OCI-LY1 (cell line): ENCODE data around the gene PDE1C.

ENCODE experiments used
- H2AFZ ChIP-seq: fragments of 200-600 bp; sonication (generic), shearing (Covaris generic); 2 replicates; pipeline ENCODE4 v1.6.0; 2014; ENCODE audit warnings: antibody characterized with exemption, mild to moderate bottlenecking, low read length
- H3F3A ChIP-seq: fragments of 200-600 bp; sonication (generic), shearing (Covaris generic); 2 replicates; pipeline ENCODE4 v1.6.0; 2014; ENCODE audit warnings: mild to moderate bottlenecking, antibody characterized with exemption, low read length, moderate library complexity; ENCODE audit not compliant: insufficient read depth
- H3K27ac ChIP-seq: fragments of 200-600 bp; sonication (generic); 2 replicates; pipeline ENCODE4 v1.5.1; 2014; ENCODE audit warnings: low read length, mixed run types, mild to moderate bottlenecking, low read depth; ENCODE audit not compliant: poor library complexity, severe bottlenecking
- H3K27me3 ChIP-seq: fragments of 200-600 bp; sonication (generic); 2 replicates; pipeline ENCODE4 v1.6.0; 2014; ENCODE audit warnings: antibody characterized with exemption, mild to moderate bottlenecking, low read length, moderate library complexity; ENCODE audit not compliant: insufficient read depth
- H3K36me3 ChIP-seq: fragments of 200-600 bp; sonication (generic); 2 replicates; pipeline ENCODE4 v1.6.1; 2014; ENCODE audit warnings: mild to moderate bottlenecking, antibody characterized with exemption, low read length, moderate library complexity, mixed read lengths; ENCODE audit not compliant: insufficient read depth
- H3K4me1 ChIP-seq: fragments of 200-600 bp; sonication (generic); 2 replicates; pipeline ENCODE4 v1.5.1; 2014; ENCODE audit warnings: mild to moderate bottlenecking, low read length, moderate library complexity; ENCODE audit not compliant: insufficient read depth, severe bottlenecking
- H3K4me2 ChIP-seq: fragments of 200-600 bp; sonication (generic), shearing (Covaris generic); 2 replicates; pipeline ENCODE4 v1.6.1; 2014; ENCODE audit warnings: low read length
- H3K4me3 ChIP-seq: fragments of 200-600 bp; sonication (generic); 2 replicates; pipeline ENCODE4 v1.5.1; 2014; ENCODE audit warnings: low read length, low read depth, mild to moderate bottlenecking, mixed read lengths; ENCODE audit not compliant: poor library complexity, severe bottlenecking
- H3K79me2 ChIP-seq: fragments of 200-600 bp; shearing (Covaris generic); 2 replicates; pipeline ENCODE4 v1.6.1; 2016; ENCODE audit warnings: mixed run types, low read length, mixed read lengths; ENCODE audit not compliant: insufficient read depth
- H3K9ac ChIP-seq: fragments of 200-600 bp; sonication (generic), shearing (Covaris generic); 2 replicates; pipeline ENCODE4 v1.6.1; 2014; ENCODE audit warnings: mild to moderate bottlenecking, low read length, mixed read lengths
- H3K9me2 ChIP-seq: fragments of 200-600 bp; sonication (generic), shearing (Covaris generic); 2 replicates; pipeline ENCODE4 v1.6.1; 2014; ENCODE audit warnings: low read depth, mild to moderate bottlenecking, low read length, mixed read lengths
- H3K9me3 ChIP-seq: fragments of 200-600 bp; shearing (Covaris generic); 2 replicates; pipeline ENCODE4 v1.6.1; 2014; ENCODE audit warnings: low read length, mixed read lengths
- H4K20me1 ChIP-seq: fragments of 200-600 bp; sonication (generic), shearing (Covaris generic); 2 replicates; pipeline ENCODE4 v1.6.0; 2016; ENCODE audit warnings: mild to moderate bottlenecking, low read length; ENCODE audit not compliant: insufficient read depth
- CTCF ChIP-seq: fragments of 200-600 bp; sonication (generic), shearing (Covaris generic); IDR thresholded peaks from 2 replicates; pipeline ENCODE4 v1.5.1; 2017; ENCODE audit warnings: mild to moderate bottlenecking, antibody characterized with exemption, low read length, moderate library complexity, mixed read lengths
- EZH2 ChIP-seq: fragments of 200-600 bp; sonication (generic), shearing (Covaris generic); IDR thresholded peaks from 2 replicates; pipeline ENCODE4 v1.8.0; 2017; ENCODE audit warnings: borderline replicate concordance, mixed run types, mild to moderate bottlenecking, antibody characterized with exemption, low read length, moderate library complexity, mixed read lengths

Gene PDE1C

GRCh38 chr7:31788445-31788844, 281.8 kb downstream of the PDE1C start:
- H3K4me1 ChIP-seq, result no peaks in the 10 kb centered on the region
- no peaks in the 10 kb centered on the region for H3K27me3 ChIP-seq
- no peak overlapping the region for H3K9ac ChIP-seq
- H4K20me1 ChIP-seq, result no peaks in the 10 kb centered on the region
- H3K79me2 ChIP-seq, result no peaks in the 10 kb centered on the region
- no peaks in the 10 kb centered on the region for H3K36me3 ChIP-seq
- H3K27ac ChIP-seq, result no peak overlapping the region
- no peak overlapping the region for H2AFZ ChIP-seq
- no peaks in the 10 kb centered on the region for H3K9me3 ChIP-seq
- H3K9me2 ChIP-seq, result no peaks in the 10 kb centered on the region
- no peak overlapping the region for H3K4me3 ChIP-seq
- no peak overlapping the region for H3K4me2 ChIP-seq
- no peaks in the 10 kb centered on the region for H3F3A ChIP-seq
- TF ChIP-seq EZH2, result no peak
- no peak for TF ChIP-seq CTCF

- H3K9me2 ChIP-seq, result no peaks in the 10 kb centered on the region
- H3K9ac ChIP-seq, result no peak overlapping the region
- no peaks in the 10 kb centered on the region for H3F3A ChIP-seq
- no peaks in the 10 kb centered on the region for H4K20me1 ChIP-seq
- TF ChIP-seq CTCF (no peak), EZH2 (no peak)
- H3K9me3 ChIP-seq, result no peaks in the 10 kb centered on the region
- H3K79me2 ChIP-seq, result no peaks in the 10 kb centered on the region
- no peaks in the 10 kb centered on the region for H3K36me3 ChIP-seq
- H3K4me1 ChIP-seq, result no peaks in the 10 kb centered on the region
- H2AFZ ChIP-seq, result no peak overlapping the region
- no peaks in the 10 kb centered on the region for H3K27me3 ChIP-seq
- no peak overlapping the region for H3K4me3 ChIP-seq
- H3K4me2 ChIP-seq, result no peak overlapping the region
- no peak overlapping the region for H3K27ac ChIP-seq
Observed at GRCh38 chr7:31786326-31786725, 283.9 kb downstream of the PDE1C start.

- no peak overlapping the region for H3K9ac ChIP-seq
Observed at GRCh38 chr7:31785101-31785500, 285.1 kb downstream of the PDE1C start.

More at GRCh38 chr7:31785101-31785500, 285.1 kb downstream of the PDE1C start:
- no peaks in the 10 kb centered on the region for H3K79me2 ChIP-seq
- TF ChIP-seq EZH2 (no peak), CTCF (no peak)
- no peaks in the 10 kb centered on the region for H4K20me1 ChIP-seq
- H3K36me3 ChIP-seq, result no peaks in the 10 kb centered on the region
- no peaks in the 10 kb centered on the region for H3K9me2 ChIP-seq
- H3K27ac ChIP-seq, result no peak overlapping the region
- H3K4me1 ChIP-seq, result no peaks in the 10 kb centered on the region
- H3K9me3 ChIP-seq, result no peaks in the 10 kb centered on the region
- no peak overlapping the region for H3K4me2 ChIP-seq
- H2AFZ ChIP-seq, result no peak overlapping the region
- H3K4me3 ChIP-seq, result no peak overlapping the region
- no peaks in the 10 kb centered on the region for H3K27me3 ChIP-seq
- no peaks in the 10 kb centered on the region for H3F3A ChIP-seq
